NCI-H2107 treated with DMSO at 0.1 percent for 48 hours (cell line): ENCODE results near the gene SCN5A.

Experiments
- DNase-seq: peaks from one replicate; lab custom pipeline; 2025; ENCODE audit not compliant: unreplicated experiment; lab: John Stamatoyannopoulos, UW

The SCN5A gene

GRCh38 chr3:38648024-38648658 lies 1.3 kb downstream of the SCN5A start:
- DNase-seq: no peak

GRCh38 chr3:38647217-38647970 lies 2.1 kb downstream of the SCN5A start:
- DNase-seq: no peak

GRCh38 chr3:38646630-38647029 lies 2.9 kb downstream of the SCN5A start:
- DNase-seq: no peak

GRCh38 chr3:38646062-38646461 lies 3.4 kb downstream of the SCN5A start:
- no peak for DNase-seq

GRCh38 chr3:38645601-38646000 lies 3.9 kb downstream of the SCN5A start:
- DNase-seq: no peak

- no peak for DNase-seq
Observed at GRCh38 chr3:38645076-38645475, 4.4 kb downstream of the SCN5A start.

- no peak for DNase-seq
Observed at GRCh38 chr3:38644662-38645053, 4.8 kb downstream of the SCN5A start.

- no peak for DNase-seq
Observed at GRCh38 chr3:38644016-38644661, 5.3 kb downstream of the SCN5A start.

- no peak for DNase-seq
Observed at GRCh38 chr3:38643592-38643991, 5.9 kb downstream of the SCN5A start.

GRCh38 chr3:38643090-38643489 lies 6.4 kb downstream of the SCN5A start:
- no peak for DNase-seq

- no peak for DNase-seq
Observed at GRCh38 chr3:38641461-38642110, 7.9 kb downstream of the SCN5A start.

- no peak for DNase-seq
Observed at GRCh38 chr3:38640661-38641452, 8.6 kb downstream of the SCN5A start.

GRCh38 chr3:38638354-38638753 lies 11.1 kb downstream of the SCN5A start:
- DNase-seq: no peak

GRCh38 chr3:38637906-38638305 lies 11.6 kb downstream of the SCN5A start:
- DNase-seq: no peak

- DNase-seq: no peak
Observed at GRCh38 chr3:38636881-38637280, 12.6 kb downstream of the SCN5A start.

GRCh38 chr3:38636464-38636863 lies 13.0 kb downstream of the SCN5A start:
- DNase-seq: no peak

- no peak for DNase-seq
Observed at GRCh38 chr3:38634111-38634510, 15.4 kb downstream of the SCN5A start.

GRCh38 chr3:38632989-38633388 lies 16.5 kb downstream of the SCN5A start:
- no peak for DNase-seq

GRCh38 chr3:38630606-38631005 lies 18.9 kb downstream of the SCN5A start:
- no peak for DNase-seq

GRCh38 chr3:38630070-38630469 lies 19.4 kb downstream of the SCN5A start:
- DNase-seq: no peak

GRCh38 chr3:38628835-38629234 lies 20.7 kb downstream of the SCN5A start:
- no peak for DNase-seq
